NCI-H510A treated with DMSO at 0.1 percent for 48 hours (cell line): Measurements from ENCODE around the gene SLC8B1.
A peak's percentile ranks its signal among the peaks of the same experiment; 100 is the strongest.

ENCODE experiments used
- DNase-seq: peaks from one replicate; lab custom pipeline; 2025; lab: John Stamatoyannopoulos, UW

The SLC8B1 gene

GRCh38 chr12:113334786-113335539 is at the start of gene SLC8B1:
SLC8B1 (minus strand) TSS chr12:113335109; CDS start chr12:113332878, 2,231 bp downstream.
- peak; percentile 86 for DNase-seq

GRCh38 chr12:113382206-113382605 is 47.3 kb upstream of the SLC8B1 start:
- DNase-seq = no peak

- DNase-seq = no peak
Observed at GRCh38 chr12:113381220-113381619, 46.3 kb upstream of the SLC8B1 start.

- no peak for DNase-seq
Observed at GRCh38 chr12:113378291-113378690, 43.4 kb upstream of the SLC8B1 start.

GRCh38 chr12:113374823-113375428 is 40.0 kb upstream of the SLC8B1 start:
- DNase-seq = no peak

- no peak for DNase-seq
Observed at GRCh38 chr12:113373969-113374368, 39.1 kb upstream of the SLC8B1 start.

- DNase-seq = no peak
Observed at GRCh38 chr12:113373440-113373839, 38.5 kb upstream of the SLC8B1 start.

GRCh38 chr12:113372371-113372770 is 37.5 kb upstream of the SLC8B1 start:
- no peak for DNase-seq

GRCh38 chr12:113371808-113372207 is 36.9 kb upstream of the SLC8B1 start:
- no peak for DNase-seq

GRCh38 chr12:113370923-113371682 is 36.2 kb upstream of the SLC8B1 start:
- no peak for DNase-seq

GRCh38 chr12:113369391-113369985 is 34.6 kb upstream of the SLC8B1 start:
- DNase-seq = no peak

GRCh38 chr12:113368331-113368730 is 33.4 kb upstream of the SLC8B1 start:
- no peak for DNase-seq

GRCh38 chr12:113366827-113367226 is 31.9 kb upstream of the SLC8B1 start:
- no peak for DNase-seq

- DNase-seq = no peak
Observed at GRCh38 chr12:113365639-113366395, 30.9 kb upstream of the SLC8B1 start.

- DNase-seq = no peak
Observed at GRCh38 chr12:113364698-113365097, 29.8 kb upstream of the SLC8B1 start.

- no peak for DNase-seq
Observed at GRCh38 chr12:113361574-113362370, 26.9 kb upstream of the SLC8B1 start.

- no peak for DNase-seq
Observed at GRCh38 chr12:113359939-113360748, 25.2 kb upstream of the SLC8B1 start.

- DNase-seq = no peak
Observed at GRCh38 chr12:113359133-113359938, 24.4 kb upstream of the SLC8B1 start.
